HG02938 (cell line): ENCODE results near the gene POU2F1.
A peak's percentile ranks its signal among the peaks of the same experiment; 100 is the strongest.
"Not testable (repeated sequence)": the region's sequence is repeated elsewhere in the genome, so short reads cannot be mapped to it uniquely, and the experiment has no call there.

ENCODE experiments used
- ATAC-seq: cut with Tn5 transposase; IDR thresholded peaks from one replicate; pipeline ENCODE4 v1.9.1; 2021; ENCODE audit warnings: mild to moderate bottlenecking, moderate library complexity; ENCODE audit not compliant: unreplicated experiment

Gene POU2F1

GRCh38 chr1:167202049-167202448 lies 18.6 kb upstream of the POU2F1 start:
- no peak for ATAC-seq

GRCh38 chr1:167205306-167206050 lies 15.2 kb upstream of the POU2F1 start:
- ATAC-seq, result not testable (repeated sequence)

GRCh38 chr1:167206166-167206835 lies 14.4 kb upstream of the POU2F1 start:
- no peak for ATAC-seq

DNA sequence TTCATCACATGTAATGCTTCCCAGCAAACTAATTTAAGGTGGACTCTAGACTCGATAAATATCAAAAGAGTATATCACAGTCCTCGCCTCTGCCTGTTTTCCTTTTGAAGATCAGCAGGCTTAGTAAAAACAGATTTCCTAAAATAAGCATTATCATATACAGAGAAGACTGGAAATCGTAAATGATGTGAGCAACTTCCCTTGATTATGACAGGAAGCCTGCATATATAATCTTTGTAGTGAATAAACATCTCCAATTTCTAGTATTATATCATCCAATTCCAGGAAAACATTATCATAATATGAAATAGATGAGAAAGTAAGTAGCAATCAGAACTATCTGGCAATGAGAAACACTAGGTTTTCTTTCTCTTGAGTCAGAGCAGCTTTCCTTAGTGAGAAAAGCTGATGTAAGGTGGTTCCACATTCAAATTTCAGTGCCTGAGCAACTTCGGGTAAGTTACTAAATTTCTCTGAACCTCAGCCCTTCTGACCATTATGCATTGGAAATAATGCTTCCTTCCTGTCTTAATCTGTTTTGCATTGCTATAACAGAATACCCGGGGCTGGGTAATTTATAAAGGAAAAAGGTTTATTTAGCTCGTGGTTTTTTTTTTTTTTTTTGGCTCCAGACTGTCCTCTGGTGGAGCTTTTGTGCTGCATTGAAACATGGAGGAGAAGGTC lies 12.6 kb upstream of the POU2F1 start:
- ATAC-seq, result no peak

- no peak for ATAC-seq
These were observed 12.1 kb upstream of the POU2F1 start for GRCh38 chr1:167208624-167208976.

GRCh38 chr1:167209044-167209443 lies 11.6 kb upstream of the POU2F1 start:
- ATAC-seq, result no peak

- ATAC-seq, result no peak
These were observed 9.6 kb upstream of the POU2F1 start for GRCh38 chr1:167210966-167211674.

- ATAC-seq, result no peak
These were observed 8.7 kb upstream of the POU2F1 start for GRCh38 chr1:167212025-167212424.

DNA sequence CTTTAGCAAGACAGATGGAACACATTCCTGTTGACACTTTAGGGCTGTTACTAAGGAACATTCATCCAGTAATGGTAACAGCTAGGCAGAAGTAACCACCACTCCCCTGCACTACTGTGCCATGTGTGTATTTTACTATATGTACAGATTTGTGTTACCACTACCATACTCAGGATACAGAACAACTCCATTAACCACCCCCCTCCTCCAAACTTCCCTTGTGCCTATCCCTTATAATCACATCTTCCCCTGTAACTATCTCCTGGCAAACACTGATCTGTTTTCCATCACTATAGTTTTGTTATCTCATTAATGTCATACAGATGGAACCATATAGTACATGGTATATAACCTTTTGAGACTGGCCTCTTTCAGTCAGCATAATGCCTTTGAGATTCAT lies 3.9 kb upstream of the POU2F1 start:
- no peak for ATAC-seq

GRCh38 chr1:167219194-167219593 lies 1.5 kb upstream of the POU2F1 start:
- no peak for ATAC-seq

GRCh38 chr1:167219646-167220536 lies 795 bp upstream of the POU2F1 start:
- peak; percentile 40 for ATAC-seq

DNA sequence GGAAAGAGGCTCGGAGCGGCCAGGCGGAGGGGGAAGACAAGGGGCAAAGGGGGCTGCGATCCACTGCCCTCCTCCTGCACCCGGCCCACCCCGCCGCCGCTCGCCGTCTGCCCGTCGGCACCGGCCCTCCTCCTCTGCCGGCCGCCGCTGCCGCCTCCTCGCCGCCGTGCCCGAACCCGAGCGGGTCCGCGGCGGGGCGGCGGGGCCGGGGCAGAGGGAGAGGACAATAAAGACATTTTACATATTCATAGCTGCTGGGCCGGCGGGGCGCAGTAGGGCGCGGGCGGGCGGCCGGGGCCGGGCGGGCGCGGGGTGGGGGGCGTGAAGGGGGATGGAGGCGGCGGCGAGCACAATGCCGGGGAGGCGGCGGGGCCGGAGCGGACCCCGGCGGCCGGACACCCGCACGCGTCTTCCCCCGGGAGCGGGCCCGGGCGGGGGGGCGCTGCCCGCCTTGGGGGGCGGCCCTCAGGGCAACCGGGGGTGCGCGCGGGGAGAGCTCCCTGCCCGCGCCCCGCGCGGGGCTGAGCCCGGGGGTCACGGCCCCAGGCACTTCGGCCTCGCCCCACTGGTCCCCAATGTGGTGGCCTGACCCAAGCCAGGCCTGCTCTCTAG lies 546 bp downstream of the POU2F1 start:
- peak; percentile 7 for ATAC-seq

DNA sequence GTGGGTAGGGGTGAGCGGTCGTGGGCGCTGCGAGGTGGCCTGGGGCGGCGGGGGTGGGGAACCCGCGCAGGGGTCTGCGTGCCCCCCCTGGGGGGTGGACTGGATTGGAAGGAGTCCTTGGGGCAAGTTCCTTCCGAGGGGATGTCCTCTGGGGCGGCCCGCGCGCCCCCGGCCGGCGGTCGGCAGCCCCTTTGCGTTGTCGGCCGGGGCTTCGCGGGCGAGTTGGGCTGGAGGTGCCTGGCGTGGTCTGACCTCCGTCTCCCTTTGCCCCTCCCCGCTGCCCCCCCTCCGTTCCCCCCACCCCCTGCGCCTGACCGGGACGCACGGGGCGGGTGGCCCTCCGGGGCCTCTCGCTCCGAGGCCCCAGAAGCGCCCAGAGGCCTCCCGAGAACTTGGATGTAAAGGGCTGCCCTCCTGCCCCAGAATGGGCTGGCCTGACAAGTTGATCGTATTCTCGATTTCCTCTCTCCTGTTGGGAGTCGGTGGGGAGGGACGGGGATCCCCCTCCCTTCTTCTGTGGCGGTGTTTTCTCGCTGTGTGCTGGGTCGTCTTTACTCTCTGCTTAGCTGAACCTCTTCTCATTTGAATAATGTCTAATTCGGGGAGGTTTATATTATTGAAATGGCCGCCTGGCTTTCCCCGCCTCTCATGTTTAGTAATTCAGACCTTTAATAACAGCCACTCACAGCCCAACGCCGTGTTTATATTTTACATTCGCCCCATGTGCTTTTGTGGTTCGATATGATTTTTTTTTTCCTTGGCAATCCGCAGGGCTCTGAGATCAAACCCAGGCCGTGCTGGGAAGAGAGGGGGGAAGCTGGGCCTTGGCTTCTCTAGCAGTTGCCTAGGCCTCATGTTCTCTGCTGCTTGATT lies 1.3 kb downstream of the POU2F1 start:
- peak; percentile 47 for ATAC-seq

DNA sequence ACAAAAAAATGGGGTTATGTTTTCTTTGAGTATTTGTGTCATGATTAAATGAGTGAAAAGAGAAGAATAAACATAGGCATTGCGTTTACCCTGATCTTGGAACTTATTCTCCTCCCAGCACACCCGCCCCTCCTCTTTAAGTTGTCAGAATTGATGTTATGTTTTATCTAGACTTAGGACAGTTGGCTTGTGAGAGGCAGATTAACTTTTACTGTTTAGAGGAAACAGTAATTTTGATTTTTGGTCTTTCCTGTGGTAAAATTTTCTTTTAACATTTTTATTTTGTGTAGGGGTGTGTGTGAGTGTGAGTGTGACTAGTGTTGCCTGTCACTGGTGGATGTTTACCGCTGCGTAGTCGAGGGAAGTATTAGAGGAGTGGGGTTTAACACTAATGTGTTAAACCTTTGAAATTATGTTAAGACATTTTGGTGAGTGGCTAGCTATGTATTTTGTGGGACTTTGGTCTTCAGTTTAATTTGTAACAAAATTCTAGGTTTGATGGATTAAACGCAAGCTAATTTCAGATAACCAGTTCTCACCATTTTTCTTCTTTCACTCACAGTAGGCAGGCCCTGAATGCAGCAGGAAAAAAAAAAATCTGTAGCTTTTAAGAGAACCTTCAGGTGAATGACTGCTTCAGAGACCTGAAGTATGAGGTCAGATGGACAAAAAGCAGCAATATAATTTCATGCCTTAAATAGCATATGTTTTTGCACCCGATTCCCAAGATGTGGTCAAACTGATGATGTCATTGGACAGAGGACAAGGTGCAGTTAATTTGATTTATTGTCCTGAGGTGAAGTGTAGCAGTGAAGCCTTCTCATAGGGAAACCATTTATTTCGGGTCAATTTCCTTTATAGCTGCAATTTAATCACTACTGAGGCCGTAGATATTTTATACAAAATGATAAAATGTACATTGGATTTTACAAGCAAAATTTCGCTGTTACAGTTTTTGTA lies 2.7 kb downstream of the POU2F1 start:
- no peak for ATAC-seq

GRCh38 chr1:167224734-167225235 lies 4.1 kb downstream of the POU2F1 start:
- ATAC-seq, result not testable (repeated sequence)

GRCh38 chr1:167225920-167226319 lies 5.2 kb downstream of the POU2F1 start:
- no peak for ATAC-seq

DNA sequence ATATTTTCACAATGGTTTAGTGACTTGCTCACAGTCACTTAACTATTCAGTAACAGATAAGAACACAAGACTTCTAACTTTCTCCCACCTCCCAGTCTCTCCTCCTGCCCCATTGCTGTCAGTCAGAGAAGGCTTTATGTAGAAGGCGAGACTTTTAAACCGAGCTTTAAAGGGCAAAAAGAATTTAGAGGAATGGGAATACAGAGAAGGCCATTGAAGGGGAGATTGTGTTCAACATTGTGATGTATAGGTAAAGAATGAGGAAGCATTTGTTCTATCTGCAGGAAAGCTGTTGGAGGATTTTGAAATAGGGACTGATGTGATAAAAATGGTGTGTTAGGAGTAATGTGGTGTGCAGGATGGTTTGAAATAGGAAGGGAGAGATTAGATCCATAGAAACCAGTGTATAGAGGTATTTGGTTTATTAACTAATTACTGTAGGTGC lies 7.3 kb downstream of the POU2F1 start:
- no peak for ATAC-seq
